Astrocyte of the spinal cord (primary cell): ENCODE results near the gene COQ7.
A peak's percentile ranks its signal among the peaks of the same experiment; 100 is the strongest.

Experiments
- DNase-seq: peaks from one replicate; pipeline ENCODE4 v3.0.0; 2011; ENCODE audit warnings: low read depth, low spot score
- H3K4me3 ChIP-seq: 2 replicates; pipeline ENCODE4 v1.5.1; 2011; ENCODE audit warnings: low read depth, mild to moderate bottlenecking, low read length, moderate library complexity
- in situ Hi-C: cut with HindIII; loops from 2 replicates; pipeline ENCODE4 v1.10.0; 2017; ENCODE audit warnings: low sequenced_read_pairs
- TF ChIP-seq, protein P1 (sequence below): IDR thresholded peaks from 2 replicates; pipeline ENCODE4 v1.5.1; 2012; ENCODE audit warnings: low read depth, mild to moderate bottlenecking, low read length, inconsistent platforms

COQ7 gene

DNA sequence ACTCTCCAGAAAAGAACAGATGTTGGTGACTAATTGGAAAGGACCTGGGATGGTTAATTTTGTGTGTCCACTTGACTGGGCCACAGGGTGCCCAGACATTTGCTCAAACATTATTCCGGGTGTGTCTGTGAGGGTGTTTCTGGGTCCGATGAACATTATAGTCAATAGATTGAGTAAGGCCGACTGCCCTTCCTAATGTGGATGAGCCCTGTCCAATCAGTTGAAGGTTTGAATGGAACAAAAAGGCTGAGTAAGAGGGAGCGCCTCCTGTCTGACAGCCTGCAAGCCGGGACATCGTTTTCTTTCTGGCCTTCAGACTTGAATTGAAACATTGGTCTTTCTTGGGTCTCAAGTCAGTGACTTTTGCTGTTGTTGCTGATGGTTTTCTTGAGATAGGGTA is 23.5 kb downstream of the COQ7 start:
- no peak overlapping the region for H3K4me3 ChIP-seq
- TF ChIP-seq, protein P1, sequence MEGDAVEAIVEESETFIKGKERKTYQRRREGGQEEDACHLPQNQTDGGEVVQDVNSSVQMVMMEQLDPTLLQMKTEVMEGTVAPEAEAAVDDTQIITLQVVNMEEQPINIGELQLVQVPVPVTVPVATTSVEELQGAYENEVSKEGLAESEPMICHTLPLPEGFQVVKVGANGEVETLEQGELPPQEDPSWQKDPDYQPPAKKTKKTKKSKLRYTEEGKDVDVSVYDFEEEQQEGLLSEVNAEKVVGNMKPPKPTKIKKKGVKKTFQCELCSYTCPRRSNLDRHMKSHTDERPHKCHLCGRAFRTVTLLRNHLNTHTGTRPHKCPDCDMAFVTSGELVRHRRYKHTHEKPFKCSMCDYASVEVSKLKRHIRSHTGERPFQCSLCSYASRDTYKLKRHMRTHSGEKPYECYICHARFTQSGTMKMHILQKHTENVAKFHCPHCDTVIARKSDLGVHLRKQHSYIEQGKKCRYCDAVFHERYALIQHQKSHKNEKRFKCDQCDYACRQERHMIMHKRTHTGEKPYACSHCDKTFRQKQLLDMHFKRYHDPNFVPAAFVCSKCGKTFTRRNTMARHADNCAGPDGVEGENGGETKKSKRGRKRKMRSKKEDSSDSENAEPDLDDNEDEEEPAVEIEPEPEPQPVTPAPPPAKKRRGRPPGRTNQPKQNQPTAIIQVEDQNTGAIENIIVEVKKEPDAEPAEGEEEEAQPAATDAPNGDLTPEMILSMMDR, result no peak
- no peak for DNase-seq
- in situ Hi-C loops, result no loop called here

DNA sequence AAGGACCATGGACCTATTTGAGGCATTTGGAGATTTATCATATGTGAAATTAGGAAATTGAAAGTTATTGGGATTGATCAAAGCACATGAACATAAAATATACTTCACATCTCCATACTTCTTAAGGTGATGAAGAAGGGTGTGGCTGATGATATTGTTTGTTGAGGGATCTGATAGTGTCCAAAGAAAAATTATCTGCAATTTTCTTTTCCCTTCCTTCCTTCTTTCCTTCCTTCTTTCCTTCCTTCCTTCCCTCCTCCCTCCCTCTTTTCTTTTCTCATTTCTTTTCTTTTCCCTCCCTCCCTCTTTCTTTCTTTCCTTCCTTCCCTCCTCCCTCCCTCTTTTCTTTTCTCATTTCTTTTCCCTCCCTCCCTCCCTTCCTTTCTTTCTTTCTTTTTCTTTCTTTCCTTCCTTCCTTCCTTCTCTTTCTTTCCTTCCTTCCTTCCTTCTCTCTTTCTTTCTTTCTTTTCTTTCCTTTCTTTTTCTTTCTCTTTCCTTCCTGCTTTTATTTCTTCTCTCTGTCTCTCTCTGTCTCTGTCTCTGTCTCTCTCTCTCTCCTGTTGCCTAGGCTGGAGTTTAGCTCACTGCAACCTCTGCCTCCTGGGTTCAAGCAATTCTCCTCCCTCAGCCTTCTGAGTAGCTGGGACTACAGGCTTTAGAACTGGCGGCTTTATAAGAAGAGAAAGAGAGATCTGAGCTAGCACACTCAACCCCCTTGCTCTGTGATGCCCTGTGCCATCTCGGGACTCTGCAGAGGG is 25.4 kb downstream of the COQ7 start:
- H3K4me3 ChIP-seq, result no peak overlapping the region
- TF ChIP-seq, protein P1, result no peak
- in situ Hi-C loops, result no loop called here
- DNase-seq, result no peak

DNA sequence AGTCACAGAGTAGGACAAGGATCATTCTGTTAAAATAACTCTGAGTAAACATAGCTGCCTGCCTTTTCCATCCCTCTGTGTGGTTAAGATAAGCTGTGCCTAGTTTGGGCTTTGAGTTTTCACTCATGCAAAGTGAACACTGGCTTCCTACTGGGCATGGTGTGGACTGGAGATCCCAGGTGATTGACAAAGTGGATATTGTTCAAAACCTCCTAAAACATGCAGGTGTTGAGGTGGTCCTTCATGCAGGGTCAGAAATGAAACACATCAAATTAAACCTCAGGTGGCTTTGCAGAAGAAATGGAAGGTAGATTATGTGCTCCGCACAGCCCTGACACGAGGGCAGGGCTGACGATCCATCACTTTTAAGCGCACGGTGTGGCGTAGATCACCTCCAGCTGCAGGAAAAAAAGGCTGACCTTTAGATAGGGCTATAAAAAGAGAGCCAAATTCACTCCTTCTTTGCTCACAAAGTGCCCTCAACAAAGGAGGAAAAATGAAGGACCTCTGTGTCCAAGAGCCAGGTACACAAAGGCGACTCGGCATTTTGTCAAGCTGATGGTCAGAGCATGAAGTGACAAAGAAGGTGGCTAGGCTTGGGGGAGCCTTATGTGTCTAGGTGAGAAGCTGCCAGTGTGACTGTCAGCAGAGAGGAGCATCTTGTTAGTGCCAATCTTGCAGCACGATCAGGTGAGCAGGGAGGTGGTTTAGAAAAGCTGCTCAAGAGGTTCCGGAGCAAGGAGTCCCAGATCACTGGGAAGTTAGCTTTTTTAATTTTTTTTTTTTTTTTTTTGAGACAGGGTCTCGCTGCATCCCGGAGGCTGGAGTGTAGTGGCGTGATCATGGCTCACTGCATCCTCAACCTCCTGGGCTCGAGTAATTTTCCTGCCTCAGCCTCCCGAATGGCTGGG is 26.5 kb downstream of the COQ7 start:
- in situ Hi-C loops, result no loop called here
- no peak for DNase-seq
- no peak overlapping the region for H3K4me3 ChIP-seq
- TF ChIP-seq, protein P1, result no peak

DNA sequence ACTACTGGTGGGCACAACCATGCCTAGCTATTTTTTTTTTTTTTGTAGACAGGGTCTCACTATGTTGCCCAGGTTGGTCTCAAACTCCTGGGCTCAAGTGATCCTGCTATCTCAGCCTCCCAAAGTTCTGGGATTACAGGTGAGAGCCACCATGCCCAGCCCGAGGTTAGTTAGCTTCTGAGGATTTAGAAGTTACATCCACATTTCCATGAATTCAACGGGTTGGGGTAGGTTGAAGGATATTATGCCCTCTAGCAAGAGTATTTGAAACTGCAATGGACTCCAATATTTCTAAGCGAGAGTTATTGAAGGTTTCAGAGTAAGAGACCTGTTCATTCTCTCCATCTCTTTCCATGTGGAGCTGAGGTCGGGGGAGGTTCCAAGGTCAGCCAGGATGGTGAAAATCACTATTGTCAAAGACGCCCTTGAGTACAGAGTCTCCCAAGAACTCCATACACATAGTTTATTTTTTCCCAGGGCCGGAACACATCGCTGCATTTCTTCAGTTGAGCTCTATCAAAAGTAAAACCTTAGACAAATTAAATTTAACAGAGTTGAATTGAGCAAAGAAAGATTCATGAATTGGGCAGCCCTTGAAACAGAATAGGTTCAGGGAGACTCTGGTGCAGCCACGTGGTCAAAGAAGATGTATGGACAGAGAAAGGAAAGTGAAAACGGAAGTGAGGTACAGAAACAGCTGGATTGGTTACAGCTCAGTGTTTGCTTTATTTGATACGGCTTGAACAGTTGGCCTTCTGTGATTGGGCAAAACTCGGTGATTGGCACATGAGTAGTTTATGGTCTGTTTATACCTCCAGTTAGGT is 27.3 kb downstream of the COQ7 start:
- TF ChIP-seq, protein P1, result no peak
- H3K4me3 ChIP-seq, result no peak overlapping the region
- no peak for DNase-seq
- in situ Hi-C loops, result no loop called here

DNA sequence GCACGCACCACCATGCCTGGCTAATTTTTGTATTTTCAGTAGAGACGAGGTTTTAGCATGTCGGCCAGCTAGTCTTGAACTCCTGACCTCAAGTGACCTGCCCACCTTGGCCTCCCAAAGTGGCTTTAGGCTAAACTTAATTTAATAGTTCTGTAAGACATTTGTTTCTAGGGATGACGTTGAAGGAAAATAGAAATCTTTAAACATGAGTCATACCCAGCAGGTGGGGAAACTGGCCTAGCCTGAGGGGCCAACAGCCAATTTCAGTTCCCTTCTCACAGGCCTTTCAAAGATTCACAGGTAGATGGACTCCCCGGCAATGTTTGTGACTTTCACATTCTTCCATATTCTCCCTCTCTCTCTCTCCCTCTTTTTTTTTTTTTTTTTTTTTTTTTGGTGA is 28.2 kb downstream of the COQ7 start:
- DNase-seq, result peak; percentile 64
- H3K4me3 ChIP-seq, result no peak overlapping the region
- in situ Hi-C loops, result no loop called here
- TF ChIP-seq, protein P1, result no peak

DNA sequence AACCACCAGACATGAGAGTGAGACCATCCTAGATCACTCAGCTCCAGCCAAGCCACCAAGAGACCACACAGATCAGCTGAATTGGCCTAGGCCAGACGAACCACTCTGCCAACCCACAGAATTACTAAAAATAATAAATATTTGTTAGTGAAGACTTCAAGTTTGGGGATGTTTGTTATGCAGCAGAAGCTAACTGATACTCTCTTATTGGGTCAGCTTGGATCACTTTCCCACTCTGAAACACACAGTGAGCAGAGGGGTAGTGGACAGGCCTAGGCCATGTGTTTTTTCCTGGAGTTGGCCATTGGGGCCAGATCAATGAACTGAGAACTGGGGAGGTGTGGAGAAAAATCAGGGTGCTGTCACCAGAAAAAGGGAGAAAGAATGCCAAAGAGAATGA is 30.8 kb downstream of the COQ7 start:
- DNase-seq, result no peak
- in situ Hi-C loops, result no loop called here
- TF ChIP-seq, protein P1, result no peak
- no peak overlapping the region for H3K4me3 ChIP-seq
